PFSK-1 (cell line): ENCODE results near the gene SETBP1.

Experiments used
- FOXP2 ChIP-seq: optimal IDR thresholded peaks from 2 replicates; pipeline ENCODE3; 2011; ENCODE audit warnings: borderline replicate concordance, control low read depth, inconsistent platforms; ENCODE audit not compliant: insufficient read depth; ENCODE audit errors: extremely low read length, extremely low read depth
- POLR2AphosphoS5 ChIP-seq: IDR thresholded peaks from 2 replicates; pipeline ENCODE4 v1.6.1; 2012; ENCODE audit warnings: low read depth, mild to moderate bottlenecking, control low read depth, low read length, moderate library complexity
- REST ChIP-seq, 2 experiments: IDR thresholded peaks; 2 replicates each; pipeline versions ENCODE4 v1.6.1 to v1.8.0; 2011 to 2012; ENCODE audit warnings: low read depth in 2 of 2, low read length in 2 of 2, control low read depth in 1 of 2, inconsistent platforms in 1 of 2, mild to moderate bottlenecking in 1 of 2, moderate library complexity in 1 of 2; ENCODE audit not compliant: insufficient read depth in 1 of 2
- SIN3A ChIP-seq: IDR thresholded peaks from 2 replicates; pipeline ENCODE4 v1.6.1; 2012; ENCODE audit warnings: mild to moderate bottlenecking, low read length, moderate library complexity, borderline replicate concordance; ENCODE audit not compliant: insufficient read depth
- TAF1 ChIP-seq: IDR thresholded peaks from 2 replicates; pipeline ENCODE4 v1.6.1; 2012; ENCODE audit warnings: low read length, control low read depth, borderline replicate concordance; ENCODE audit not compliant: insufficient read depth

GRCh38 chr18:44904768-44905167, 224.1 kb downstream of the SETBP1 start:
- TF ChIP-seq SIN3A (no peak), TAF1 (no peak), POLR2AphosphoS5 (no peak), REST (IDR thresholded peaks at IDR 0.05; ENCODE audit: insufficient read depth in 1 of 2, low read depth in 2 of 2, low read length in 2 of 2) (no peak), FOXP2 (no peak)
